Measurements from ENCODE around the gene SEMA3C. TPM values are rescaled to one million over a fixed set of nuclear protein-coding genes. Genes with fewer than 3 reads are reported as not detected.

The SEMA3C gene
- total and polyA plus RNA-seq, 5 donors from 2014 or later, result 1.2 TPM; not detected in 4

GRCh38 chr7:80815733-80816132, 103.1 kb downstream of the SEMA3C start:
- Histone ChIP-seq H3K4me3 (ENCODE audit: low read depth, low read length) (no peak overlapping the region), H3K27ac (ENCODE audit: insufficient read depth, low read length, poor library complexity, severe bottlenecking) (no peak overlapping the region), H3K4me1 (ENCODE audit: control insufficient read depth, insufficient read depth, low read length, poor library complexity, severe bottlenecking) (no peaks in the 10 kb centered on the region), H3K27me3 (ENCODE audit: control insufficient read depth, insufficient read depth, low read length) (no peaks in the 10 kb centered on the region), H3K36me3 (ENCODE audit: control insufficient read depth, insufficient read depth, low read length) (no peaks in the 10 kb centered on the region), H3K9me3 (ENCODE audit: control insufficient read depth in 2 of 2, low read length in 2 of 2) (no peaks in the 10 kb centered on the region)
- DNase-seq (no peak), ATAC-seq (ENCODE audit: low read depth in 2 of 2) (no peak)
- Mint-ChIP-seq H3K4me3 (no peak overlapping the region), H3K27ac (no peak overlapping the region), H3K4me1 (no peaks in the 10 kb centered on the region), H3K9me3 (peaks cover 2 to 23% (median 10%) of the 10 kb centered on the region in 7 donors), H3K27me3 (no peaks in the 10 kb centered on the region), H3K36me3 (no peaks in the 10 kb centered on the region)

GRCh38 chr7:80809545-80809944, 109.3 kb downstream of the SEMA3C start:
- no peak overlapping the region for H3K4me3 ChIP-seq (ENCODE audit: low read depth, low read length)
- H3K27me3 Mint-ChIP-seq, result no peaks in the 10 kb centered on the region
- no peak overlapping the region for H3K27ac ChIP-seq (ENCODE audit: insufficient read depth, low read length, poor library complexity, severe bottlenecking)
- no peaks in the 10 kb centered on the region for H3K27me3 ChIP-seq (ENCODE audit: control insufficient read depth, insufficient read depth, low read length)
- no peak overlapping the region for H3K27ac Mint-ChIP-seq
- H3K4me1 Mint-ChIP-seq, result no peaks in the 10 kb centered on the region
- H3K36me3 ChIP-seq (ENCODE audit: control insufficient read depth, insufficient read depth, low read length), result no peaks in the 10 kb centered on the region
- DNase-seq (no peak), ATAC-seq (ENCODE audit: low read depth in 2 of 2) (no peak)
- H3K4me3 Mint-ChIP-seq, result no peak overlapping the region
- no peaks in the 10 kb centered on the region for H3K36me3 Mint-ChIP-seq
- peaks cover 0 to 4% of the 10 kb centered on the region in 2 experiments for H3K9me3 ChIP-seq (ENCODE audit: control insufficient read depth in 2 of 2, low read length in 2 of 2)
- H3K4me1 ChIP-seq (ENCODE audit: control insufficient read depth, insufficient read depth, low read length, poor library complexity, severe bottlenecking), result no peaks in the 10 kb centered on the region
- H3K9me3 Mint-ChIP-seq, result peaks cover 0 to 25% (median 11%) of the 10 kb centered on the region in 7 donors

- Histone ChIP-seq H3K4me1 (ENCODE audit: control insufficient read depth, insufficient read depth, low read length, poor library complexity, severe bottlenecking) (no peaks in the 10 kb centered on the region), H3K4me3 (ENCODE audit: low read depth, low read length) (no peak overlapping the region), H3K27ac (ENCODE audit: insufficient read depth, low read length, poor library complexity, severe bottlenecking) (no peak overlapping the region), H3K36me3 (ENCODE audit: control insufficient read depth, insufficient read depth, low read length) (no peaks in the 10 kb centered on the region), H3K27me3 (ENCODE audit: control insufficient read depth, insufficient read depth, low read length) (no peaks in the 10 kb centered on the region), H3K9me3 (ENCODE audit: control insufficient read depth in 2 of 2, low read length in 2 of 2) (peaks cover 0 to 5% of the 10 kb centered on the region in 2 experiments)
- Mint-ChIP-seq H3K9me3 (peaks cover 1 to 17% (median 3%) of the 10 kb centered on the region in 7 donors), H3K27me3 (no peaks in the 10 kb centered on the region), H3K27ac (no peak overlapping the region), H3K4me3 (no peak overlapping the region), H3K36me3 (no peaks in the 10 kb centered on the region), H3K4me1 (no peaks in the 10 kb centered on the region)
- DNase-seq (no peak), ATAC-seq (ENCODE audit: low read depth in 2 of 2) (no peak)
Observed at GRCh38 chr7:80807166-80807900, 111.5 kb downstream of the SEMA3C start.

- H3K36me3 Mint-ChIP-seq, result no peaks in the 10 kb centered on the region
- ATAC-seq (ENCODE audit: low read depth in 2 of 2), result no peak
- no peaks in the 10 kb centered on the region for H3K4me1 Mint-ChIP-seq
Observed at GRCh38 chr7:80806663-80807062, 112.2 kb downstream of the SEMA3C start.

GRCh38 chr7:80804589-80804988, 114.3 kb downstream of the SEMA3C start:
- H3K4me3 Mint-ChIP-seq, result no peak overlapping the region
- Histone ChIP-seq H3K4me3 (ENCODE audit: low read depth, low read length) (no peak overlapping the region), H3K9me3 (ENCODE audit: control insufficient read depth in 2 of 2, low read length in 2 of 2) (peaks cover 0 to 5% of the 10 kb centered on the region in 2 experiments), H3K27ac (ENCODE audit: insufficient read depth, low read length, poor library complexity, severe bottlenecking) (no peak overlapping the region), H3K4me1 (ENCODE audit: control insufficient read depth, insufficient read depth, low read length, poor library complexity, severe bottlenecking) (no peaks in the 10 kb centered on the region), H3K27me3 (ENCODE audit: control insufficient read depth, insufficient read depth, low read length) (no peaks in the 10 kb centered on the region), H3K36me3 (ENCODE audit: control insufficient read depth, insufficient read depth, low read length) (no peaks in the 10 kb centered on the region)
- no peaks in the 10 kb centered on the region for H3K4me1 Mint-ChIP-seq
- H3K36me3 Mint-ChIP-seq, result no peaks in the 10 kb centered on the region
- no peaks in the 10 kb centered on the region for H3K27me3 Mint-ChIP-seq
- ATAC-seq (ENCODE audit: low read depth in 2 of 2) (no peak), DNase-seq (no peak)
- no peak overlapping the region for H3K27ac Mint-ChIP-seq
- H3K9me3 Mint-ChIP-seq, result peaks cover under 1 to 6% (median 1%) of the 10 kb centered on the region in 7 donors

More at GRCh38 chr7:80806663-80807062, 112.2 kb downstream of the SEMA3C start:
- Histone ChIP-seq H3K36me3 (ENCODE audit: control insufficient read depth, insufficient read depth, low read length) (no peaks in the 10 kb centered on the region), H3K27ac (ENCODE audit: insufficient read depth, low read length, poor library complexity, severe bottlenecking) (no peak overlapping the region), H3K4me3 (ENCODE audit: low read depth, low read length) (no peak overlapping the region), H3K9me3 (ENCODE audit: control insufficient read depth in 2 of 2, low read length in 2 of 2) (peaks cover 0 to 5% of the 10 kb centered on the region in 2 experiments), H3K27me3 (ENCODE audit: control insufficient read depth, insufficient read depth, low read length) (no peaks in the 10 kb centered on the region), H3K4me1 (ENCODE audit: control insufficient read depth, insufficient read depth, low read length, poor library complexity, severe bottlenecking) (no peaks in the 10 kb centered on the region)
- no peaks in the 10 kb centered on the region for H3K27me3 Mint-ChIP-seq
- no peak overlapping the region for H3K27ac Mint-ChIP-seq
- H3K9me3 Mint-ChIP-seq, result peaks cover 1 to 13% (median 3%) of the 10 kb centered on the region in 7 donors
- no peak overlapping the region for H3K4me3 Mint-ChIP-seq
- DNase-seq, result no peak

GRCh38 chr7:80802527-80802926, 116.3 kb downstream of the SEMA3C start:
- no peak overlapping the region for H3K27ac ChIP-seq (ENCODE audit: insufficient read depth, low read length, poor library complexity, severe bottlenecking)
- Mint-ChIP-seq H3K9me3 (peaks cover 0 to 2% (median 0%) of the 10 kb centered on the region in 7 donors), H3K27me3 (no peaks in the 10 kb centered on the region), H3K4me3 (no peak overlapping the region), H3K27ac (no peak overlapping the region), H3K4me1 (no peaks in the 10 kb centered on the region), H3K36me3 (no peaks in the 10 kb centered on the region)
- DNase-seq, result no peak
- H3K4me1 ChIP-seq (ENCODE audit: control insufficient read depth, insufficient read depth, low read length, poor library complexity, severe bottlenecking), result no peaks in the 10 kb centered on the region
- ATAC-seq (ENCODE audit: low read depth in 2 of 2), result no peak
- H3K36me3 ChIP-seq (ENCODE audit: control insufficient read depth, insufficient read depth, low read length), result no peaks in the 10 kb centered on the region
- H3K27me3 ChIP-seq (ENCODE audit: control insufficient read depth, insufficient read depth, low read length), result no peaks in the 10 kb centered on the region
- H3K4me3 ChIP-seq (ENCODE audit: low read depth, low read length), result no peak overlapping the region
- peaks cover 0 to 2% of the 10 kb centered on the region in 2 experiments for H3K9me3 ChIP-seq (ENCODE audit: control insufficient read depth in 2 of 2, low read length in 2 of 2)

GRCh38 chr7:80794631-80795573, 123.9 kb downstream of the SEMA3C start:
- ATAC-seq (ENCODE audit: low read depth in 2 of 2), result no peak

More at GRCh38 chr7:80794631-80795573, 123.9 kb downstream of the SEMA3C start:
- H3K27ac ChIP-seq (ENCODE audit: insufficient read depth, low read length, poor library complexity, severe bottlenecking), result no peak overlapping the region
- no peaks in the 10 kb centered on the region for H3K36me3 Mint-ChIP-seq
- H3K4me3 ChIP-seq (ENCODE audit: low read depth, low read length), result no peak overlapping the region
- peaks cover 0 to 9% (median 5%) of the 10 kb centered on the region in 7 donors for H3K9me3 Mint-ChIP-seq
- H3K27ac Mint-ChIP-seq, result no peak overlapping the region
- no peaks in the 10 kb centered on the region for H3K4me1 ChIP-seq (ENCODE audit: control insufficient read depth, insufficient read depth, low read length, poor library complexity, severe bottlenecking)
- no peaks in the 10 kb centered on the region for H3K36me3 ChIP-seq (ENCODE audit: control insufficient read depth, insufficient read depth, low read length)
- no peak overlapping the region for H3K4me3 Mint-ChIP-seq
- no peaks in the 10 kb centered on the region for H3K9me3 ChIP-seq (ENCODE audit: control insufficient read depth in 2 of 2, low read length in 2 of 2)
- DNase-seq, result no peak
- peaks cover 0 to 4% (median 0%) of the 10 kb centered on the region in 4 donors for H3K4me1 Mint-ChIP-seq
- H3K27me3 Mint-ChIP-seq, result no peaks in the 10 kb centered on the region
- no peaks in the 10 kb centered on the region for H3K27me3 ChIP-seq (ENCODE audit: control insufficient read depth, insufficient read depth, low read length)
